HG03175 (cell line): ENCODE measurements around the gene CCNQ.

Experiments
- ATAC-seq: cut with Tn5 transposase; IDR thresholded peaks from one replicate; pipeline ENCODE4 v1.9.1; 2021; ENCODE audit warnings: mild to moderate bottlenecking, moderate library complexity; ENCODE audit not compliant: unreplicated experiment

Gene CCNQ

GRCh38 chrX:153637121-153638040 is 38.4 kb upstream of the CCNQ start:
- ATAC-seq: no peak

GRCh38 chrX:153636716-153637115 is 37.8 kb upstream of the CCNQ start:
- ATAC-seq: no peak

- no peak for ATAC-seq
These were observed 37.1 kb upstream of the CCNQ start for GRCh38 chrX:153635788-153636668.

GRCh38 chrX:153635388-153635787 is 36.4 kb upstream of the CCNQ start:
- ATAC-seq: no peak

- ATAC-seq: no peak
These were observed 35.9 kb upstream of the CCNQ start for GRCh38 chrX:153634832-153635231.

- ATAC-seq: no peak
These were observed 35.3 kb upstream of the CCNQ start for GRCh38 chrX:153634236-153634635.

- no peak for ATAC-seq
These were observed 34.8 kb upstream of the CCNQ start for GRCh38 chrX:153633607-153634180.

- ATAC-seq: no peak
These were observed 34.1 kb upstream of the CCNQ start for GRCh38 chrX:153633048-153633447.

GRCh38 chrX:153632595-153632946 is 33.6 kb upstream of the CCNQ start:
- ATAC-seq: no peak

GRCh38 chrX:153631907-153632594 is 33.1 kb upstream of the CCNQ start:
- ATAC-seq: no peak

- ATAC-seq: no peak
These were observed 32.4 kb upstream of the CCNQ start for GRCh38 chrX:153631346-153631745.

- ATAC-seq: no peak
These were observed 29.7 kb upstream of the CCNQ start for GRCh38 chrX:153628665-153629064.

GRCh38 chrX:153628129-153628528 is 29.2 kb upstream of the CCNQ start:
- no peak for ATAC-seq

GRCh38 chrX:153627675-153628111 is 28.8 kb upstream of the CCNQ start:
- no peak for ATAC-seq

- no peak for ATAC-seq
These were observed 28.1 kb upstream of the CCNQ start for GRCh38 chrX:153626863-153627674.

- ATAC-seq: no peak
These were observed 27.2 kb upstream of the CCNQ start for GRCh38 chrX:153626025-153626633.

- no peak for ATAC-seq
These were observed 26.5 kb upstream of the CCNQ start for GRCh38 chrX:153625271-153626024.

GRCh38 chrX:153624196-153625091 is 25.5 kb upstream of the CCNQ start:
- no peak for ATAC-seq
